Esophagus squamous epithelium (tissue), 5 donors: ENCODE measurements around the gene TSPAN18. TPM values are rescaled to one million over a fixed set of nuclear protein-coding genes. Genes with fewer than 3 reads are reported as not detected.
A peak's percentile ranks its signal among the peaks of the same experiment; 100 is the strongest.

Experiments used
- DNase-seq: peaks from one replicate; lab custom pipeline; 2025; lab: John Stamatoyannopoulos, UW
- H3K27ac ChIP-seq, 4 donors: fragments of 200-600 bp; sonication (generic); one replicate each; pipeline ENCODE4 v1.5.1; 2016 to 2019; ENCODE audit warnings: mild to moderate bottlenecking in 1 of 4
- H3K27me3 ChIP-seq, 4 donors: fragments of 200-600 bp; sonication (generic); 1 replicate in 3 of 4; 2 replicates in 1 of 4; pipeline versions ENCODE4 v1.5.1 to v1.6.0; 2017 to 2021; ENCODE audit warnings: antibody characterized with exemption in 1 of 4
- H3K36me3 ChIP-seq, 3 donors: fragments of 200-600 bp; sonication (generic); one replicate each; pipeline ENCODE4 v1.5.1; 2016 to 2019
- H3K4me1 ChIP-seq, 3 donors: fragments of 200-600 bp; sonication (generic); one replicate each; pipeline ENCODE4 v1.5.1; 2017 to 2019
- H3K4me3 ChIP-seq, 4 donors: fragments of 200-600 bp; sonication (generic); 1 replicate in 3 of 4; 2 replicates in 1 of 4; pipeline ENCODE4 v1.5.1; 2016 to 2019; ENCODE audit warnings: mild to moderate bottlenecking in 2 of 4, moderate library complexity in 1 of 4
- H3K9me3 ChIP-seq, 3 donors: fragments of 200-600 bp; sonication (generic); one replicate each; pipeline ENCODE4 v1.5.1; 2016 to 2019
- POLR2A ChIP-seq, 4 donors: fragments of 450-650 bp; IDR thresholded peaks; one replicate each; pipeline ENCODE4 v1.6.1; 2017; ENCODE audit warnings: antibody characterized with exemption in 4 of 4, mild to moderate bottlenecking in 4 of 4, moderate library complexity in 3 of 4
- WGBS, 2 donors: methylation state at CpG; one replicate each; pipeline ENCODE4 v1.1.5; 2018; 5-methylcytosine and 5-hydroxymethylcytosine counted together
- intact Hi-C: fragments of 100-400 bp; cut with DNase I; formaldehyde crosslinking; loops from one replicate; pipeline ENCODE4 v1.15.0; 2022
- total RNA-seq, 4 donors: library from RNA; depleted of rRNA; stranded (reverse); fragments of >200 nt; gene quantifications; one replicate each; pipeline ENCODE4 v1.1.0, GENCODE V29; 2016
- TF ChIP-seq, protein P1 (sequence below), 6 experiments: fragments of 450-650 bp in 4 of 6; fragments of 200-600 bp in 2 of 6; sonication (generic) in 2 of 6; IDR thresholded peaks; one replicate each; pipeline ENCODE4 v1.5.1; 2016 to 2019; ENCODE audit warnings: antibody characterized with exemption in 6 of 6, mild to moderate bottlenecking in 4 of 6, moderate library complexity in 4 of 6
- donor health status: DM: yes; HTN: yes; CAD: no.

The TSPAN18 gene
- total RNA-seq, 4 donors from 2014 or later, result 0.80 to 4.4 (median 2.0) TPM

DNA sequence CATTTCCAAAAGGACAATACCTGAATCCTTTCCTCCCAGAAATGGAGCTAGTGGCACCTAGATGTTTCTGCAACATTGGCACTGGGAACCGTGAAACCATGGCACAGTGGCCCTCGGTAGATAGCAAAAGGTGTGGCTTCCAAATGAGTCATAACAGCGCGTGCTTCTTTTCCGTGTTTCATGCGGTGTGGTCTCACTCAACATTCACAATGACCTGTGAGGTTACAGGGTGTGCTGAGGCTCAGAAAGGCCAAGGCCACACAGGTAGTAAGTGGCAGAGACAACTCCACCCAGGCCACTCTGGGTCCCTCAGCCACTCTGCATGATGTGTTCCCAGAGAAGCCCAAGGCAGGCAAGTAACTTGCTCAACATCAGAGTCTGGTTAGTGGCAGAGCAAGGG is 156.5 kb downstream of the TSPAN18 start:
- no peak overlapping the region for H3K27ac ChIP-seq
- no peak for TF ChIP-seq POLR2A (IDR thresholded peaks at IDR 0.05)
- TF ChIP-seq, protein P1, sequence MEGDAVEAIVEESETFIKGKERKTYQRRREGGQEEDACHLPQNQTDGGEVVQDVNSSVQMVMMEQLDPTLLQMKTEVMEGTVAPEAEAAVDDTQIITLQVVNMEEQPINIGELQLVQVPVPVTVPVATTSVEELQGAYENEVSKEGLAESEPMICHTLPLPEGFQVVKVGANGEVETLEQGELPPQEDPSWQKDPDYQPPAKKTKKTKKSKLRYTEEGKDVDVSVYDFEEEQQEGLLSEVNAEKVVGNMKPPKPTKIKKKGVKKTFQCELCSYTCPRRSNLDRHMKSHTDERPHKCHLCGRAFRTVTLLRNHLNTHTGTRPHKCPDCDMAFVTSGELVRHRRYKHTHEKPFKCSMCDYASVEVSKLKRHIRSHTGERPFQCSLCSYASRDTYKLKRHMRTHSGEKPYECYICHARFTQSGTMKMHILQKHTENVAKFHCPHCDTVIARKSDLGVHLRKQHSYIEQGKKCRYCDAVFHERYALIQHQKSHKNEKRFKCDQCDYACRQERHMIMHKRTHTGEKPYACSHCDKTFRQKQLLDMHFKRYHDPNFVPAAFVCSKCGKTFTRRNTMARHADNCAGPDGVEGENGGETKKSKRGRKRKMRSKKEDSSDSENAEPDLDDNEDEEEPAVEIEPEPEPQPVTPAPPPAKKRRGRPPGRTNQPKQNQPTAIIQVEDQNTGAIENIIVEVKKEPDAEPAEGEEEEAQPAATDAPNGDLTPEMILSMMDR (IDR thresholded peaks at IDR 0.05), result no peak
- no peak overlapping the region for H3K4me3 ChIP-seq
- H3K27me3 ChIP-seq, result peaks cover 0 to 20% (median 0%) of the 10 kb centered on the region in 4 donors
- no peaks in the 10 kb centered on the region for H3K9me3 ChIP-seq
- H3K4me1 ChIP-seq, result peaks cover 0 to 26% (median 12%) of the 10 kb centered on the region in 3 donors
- no peak for DNase-seq
- 17 to 55% methylated on average over 2 to 6 of the region's 6 CpGs for WGBS, 2 donors
- intact Hi-C loops, result no loop called here
- H3K36me3 ChIP-seq, result no peaks in the 10 kb centered on the region

DNA sequence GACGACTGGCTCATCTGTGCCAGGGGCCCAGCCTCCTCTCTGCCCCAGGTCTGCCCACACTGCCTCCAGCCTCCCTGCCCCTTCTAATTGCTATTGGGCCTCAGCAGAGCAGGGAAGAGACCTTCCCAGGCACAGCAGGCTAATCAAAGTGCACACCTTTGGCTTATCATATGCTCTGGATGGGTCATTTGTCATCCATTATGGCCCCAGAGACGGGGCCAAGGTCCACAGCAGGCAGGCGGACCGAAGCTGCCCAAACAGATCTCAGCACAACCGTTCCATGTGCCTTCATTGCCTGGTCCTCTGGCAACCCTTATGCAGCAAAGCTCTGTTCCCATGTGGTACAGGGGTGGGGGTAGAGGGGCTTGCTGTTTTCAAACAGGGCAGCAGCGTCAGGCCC is 157.3 kb downstream of the TSPAN18 start:
- intact Hi-C loops, result no loop called here
- WGBS, 2 donors, result 73 to 83% methylated on average over 1 to 2 of the region's 6 CpGs
- TF ChIP-seq, protein P1 (IDR thresholded peaks at IDR 0.05), result no peak
- no peak for TF ChIP-seq POLR2A (IDR thresholded peaks at IDR 0.05)
- H3K27ac ChIP-seq, result peak overlapping the region in 1 of 4 donors; percentile 21
- H3K9me3 ChIP-seq, result no peaks in the 10 kb centered on the region
- no peaks in the 10 kb centered on the region for H3K36me3 ChIP-seq
- DNase-seq, result no peak
- peaks cover 0 to 26% (median 12%) of the 10 kb centered on the region in 3 donors for H3K4me1 ChIP-seq
- H3K27me3 ChIP-seq, result peaks cover 0 to 19% (median 0%) of the 10 kb centered on the region in 4 donors
- no peak overlapping the region for H3K4me3 ChIP-seq

GRCh38 chr11:44885065-44885810 is 158.5 kb downstream of the TSPAN18 start:
- H3K9me3 ChIP-seq, result no peaks in the 10 kb centered on the region
- intact Hi-C loops, result no loop called here
- H3K36me3 ChIP-seq, result no peaks in the 10 kb centered on the region
- 78 to 83% methylated on average over 12 of the region's 12 CpGs for WGBS, 2 donors
- TF ChIP-seq POLR2A (IDR thresholded peaks at IDR 0.05), result no peak
- TF ChIP-seq, protein P1 (IDR thresholded peaks at IDR 0.05), result no peak
- peaks cover 0 to 19% (median 0%) of the 10 kb centered on the region in 4 donors for H3K27me3 ChIP-seq
- no peak overlapping the region for H3K4me3 ChIP-seq
- no peak for DNase-seq
- peaks cover 0 to 26% (median 12%) of the 10 kb centered on the region in 3 donors for H3K4me1 ChIP-seq
- H3K27ac ChIP-seq, result peak overlapping the region in 3 of 4 donors; percentile 55 to 73 (median 70)

- peak overlapping the region in 3 of 4 donors; percentile 55 to 73 (median 70) for H3K27ac ChIP-seq
- 69 to 79% methylated on average over 8 to 10 of the region's 13 CpGs for WGBS, 2 donors
- H3K4me3 ChIP-seq, result no peak overlapping the region
Measured at GRCh38 chr11:44885919-44886789, 159.4 kb downstream of the TSPAN18 start.

More at GRCh38 chr11:44885919-44886789, 159.4 kb downstream of the TSPAN18 start:
- intact Hi-C loops, result no loop called here
- no peaks in the 10 kb centered on the region for H3K36me3 ChIP-seq
- no peak for TF ChIP-seq POLR2A (IDR thresholded peaks at IDR 0.05)
- TF ChIP-seq, protein P1 (IDR thresholded peaks at IDR 0.05), result no peak
- peaks cover 0 to 18% (median 0%) of the 10 kb centered on the region in 4 donors for H3K27me3 ChIP-seq
- peaks cover 0 to 26% (median 12%) of the 10 kb centered on the region in 3 donors for H3K4me1 ChIP-seq
- DNase-seq, result no peak
- no peaks in the 10 kb centered on the region for H3K9me3 ChIP-seq
